HG03378 (cell line): ENCODE measurements around the gene KLHL21.

Source experiments
- ATAC-seq: cut with Tn5 transposase; IDR thresholded peaks from one replicate; pipeline ENCODE4 v1.9.1; 2021; ENCODE audit warnings: mild to moderate bottlenecking, moderate library complexity; ENCODE audit not compliant: unreplicated experiment

Gene KLHL21

GRCh38 chr1:6625584-6626149 is 23.0 kb upstream of the KLHL21 start:
- peak; percentile 12 for ATAC-seq

GRCh38 chr1:6624710-6625583 is 22.3 kb upstream of the KLHL21 start, which contains the start of gene THAP3:
TSS of gene THAP3 (plus strand) at chr1:6624868. CDS start at chr1:6625219, 351 bp downstream.
- ATAC-seq: peak; percentile 48

GRCh38 chr1:6623269-6623965 is 20.7 kb upstream of the KLHL21 start:
- no peak for ATAC-seq

GRCh38 chr1:6622396-6623152 is 19.9 kb upstream of the KLHL21 start:
- ATAC-seq: no peak

DNA sequence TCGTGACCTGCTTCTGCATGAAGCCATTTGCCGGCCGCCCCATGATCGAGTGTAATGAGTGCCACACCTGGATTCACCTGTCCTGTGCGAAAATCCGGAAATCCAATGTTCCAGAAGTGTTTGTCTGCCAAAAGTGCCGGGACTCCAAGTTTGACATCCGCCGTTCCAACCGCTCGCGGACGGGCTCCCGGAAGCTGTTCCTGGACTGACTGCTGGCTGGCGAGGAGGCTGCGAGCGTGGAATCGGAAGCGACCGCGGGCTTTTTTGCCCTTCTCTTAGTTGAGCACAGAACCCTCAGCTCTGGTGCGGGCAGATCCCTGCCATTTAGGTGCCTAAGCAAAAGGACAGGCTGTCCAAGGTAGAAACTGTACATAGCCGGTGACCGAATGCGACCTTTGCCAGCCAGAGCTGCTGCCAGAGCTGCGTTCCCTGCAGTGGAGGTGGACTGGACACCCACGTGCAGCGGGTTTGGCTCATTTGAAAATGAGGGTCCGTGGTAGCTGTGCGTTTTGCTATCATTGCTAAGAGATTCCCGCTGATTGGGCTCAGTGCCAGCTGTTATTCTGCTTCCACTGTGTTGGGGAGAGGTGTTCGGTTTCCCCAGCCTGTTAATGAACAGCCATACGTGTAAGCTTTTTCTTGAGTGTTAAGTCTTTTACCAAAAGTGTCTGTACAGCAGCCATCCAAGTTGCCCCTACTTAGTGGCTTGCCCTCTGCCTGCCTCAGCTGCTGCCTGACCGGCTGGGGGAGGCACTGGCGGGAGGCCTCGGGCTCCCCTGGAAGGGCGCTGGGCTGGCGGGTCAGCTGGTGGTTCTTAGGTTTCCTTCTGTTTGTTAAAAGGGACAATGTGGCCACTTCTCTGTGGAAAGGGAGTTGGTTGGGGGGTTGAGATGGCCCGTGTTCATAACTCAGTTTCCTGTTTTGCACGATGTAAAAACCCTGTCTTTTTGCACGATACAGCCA is 19.0 kb upstream of the KLHL21 start:
- no peak for ATAC-seq

DNA sequence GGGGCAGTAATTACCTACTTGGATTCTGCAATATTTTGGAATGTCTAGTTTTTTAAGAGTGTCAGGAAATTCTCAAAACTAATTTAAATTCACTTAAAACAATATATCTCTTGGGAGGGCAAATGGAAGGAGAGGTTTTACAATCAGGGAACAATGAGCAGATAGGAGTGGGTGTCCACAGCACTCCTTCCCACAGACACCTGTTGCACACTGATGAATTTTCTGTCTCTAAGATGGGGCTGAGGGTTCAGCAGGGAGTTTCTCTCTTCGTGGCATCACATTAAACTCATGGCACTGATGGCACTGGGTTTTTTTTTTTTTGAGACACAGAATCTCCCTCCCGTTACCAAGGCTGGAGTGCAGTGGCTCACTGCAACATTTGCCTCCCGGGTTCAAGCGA is 16.4 kb upstream of the KLHL21 start:
- ATAC-seq: no peak

DNA sequence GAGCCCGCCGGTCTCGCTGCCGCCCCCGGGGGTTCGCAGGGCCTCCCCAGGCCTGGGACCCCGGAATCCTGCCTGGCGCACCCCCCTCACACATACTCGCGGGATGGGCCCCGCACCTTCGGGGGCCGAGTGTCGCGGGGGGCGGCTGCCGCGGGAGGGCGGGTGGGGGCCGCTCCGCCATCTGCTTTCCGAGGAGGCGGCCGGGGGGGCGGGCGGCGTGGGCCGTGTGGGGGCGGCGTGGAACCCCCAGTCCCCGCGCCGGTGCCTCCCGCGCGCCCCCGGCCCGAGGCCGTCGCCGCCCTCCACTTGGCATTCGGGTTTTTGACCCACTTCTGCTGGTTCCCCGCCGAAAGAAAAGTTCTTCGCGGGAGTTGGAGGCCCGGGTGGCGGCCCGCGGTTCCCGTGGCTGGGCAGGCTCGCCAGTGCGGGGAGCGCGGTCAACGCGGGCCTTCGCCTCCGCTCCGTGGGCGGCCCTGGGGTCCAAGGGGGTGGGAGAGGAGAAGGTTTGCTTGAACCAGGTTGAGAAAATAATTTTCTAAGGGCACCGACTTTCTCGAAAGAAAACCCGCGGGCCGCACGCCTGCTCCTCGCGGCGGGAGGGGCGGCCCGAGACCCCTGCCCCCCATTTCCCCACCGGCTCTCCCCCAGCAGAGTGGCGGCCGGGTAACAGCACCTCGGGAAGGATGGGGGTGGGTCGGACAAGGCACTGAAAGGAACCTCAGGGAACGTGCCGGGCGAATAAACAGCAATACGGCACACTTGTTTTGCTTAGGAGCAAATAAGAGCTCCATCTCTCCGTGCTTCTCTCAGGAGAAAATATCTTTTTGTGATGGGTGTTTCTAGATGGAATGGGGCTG is 12.5 kb upstream of the KLHL21 start:
- ATAC-seq: no peak

DNA sequence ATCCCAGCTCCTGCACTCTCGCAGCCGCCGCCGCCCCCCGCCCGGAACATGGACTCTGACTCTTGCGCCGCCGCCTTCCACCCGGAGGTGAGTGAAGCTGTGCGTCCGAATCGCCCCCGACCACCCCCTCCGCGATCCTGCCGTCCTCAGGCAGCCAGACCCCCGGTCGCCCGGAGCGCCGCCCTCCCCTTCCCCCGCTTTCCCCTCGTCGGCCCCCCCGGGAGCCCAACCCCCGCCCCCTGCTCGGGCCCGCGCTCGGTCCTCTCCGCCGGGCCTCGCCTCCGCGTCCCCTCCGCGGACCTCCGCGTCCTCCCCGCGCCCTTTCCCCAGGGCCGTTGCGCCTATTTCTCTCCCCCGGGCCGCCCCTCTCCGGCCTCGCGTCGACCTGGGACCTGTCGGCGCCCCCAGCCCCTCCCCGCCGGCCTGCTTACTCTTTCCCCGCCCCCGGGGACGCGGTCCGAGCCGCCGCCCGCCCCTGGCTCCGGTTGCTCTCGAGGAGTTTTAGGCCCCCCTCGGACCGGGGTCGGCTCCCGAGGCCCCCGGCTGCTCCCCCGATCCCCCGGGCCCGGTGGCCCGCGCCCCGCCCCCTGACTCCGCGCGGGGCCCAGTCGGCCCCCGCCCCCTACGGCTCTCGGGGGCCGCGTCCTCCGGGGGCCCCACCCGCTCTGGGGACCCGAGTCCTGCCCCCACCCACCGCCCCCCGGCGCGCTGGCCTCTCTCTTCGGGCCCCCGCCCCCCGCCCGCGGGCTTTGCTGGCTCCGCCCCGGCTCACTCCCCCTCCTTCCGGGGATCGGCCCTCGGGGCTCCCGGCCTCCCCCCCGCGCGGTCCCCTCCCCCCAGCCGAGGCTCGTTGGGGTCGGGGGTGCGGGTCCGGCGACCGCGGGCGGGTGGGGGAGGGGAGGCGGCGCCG is 11.6 kb upstream of the KLHL21 start:
- no peak for ATAC-seq

DNA sequence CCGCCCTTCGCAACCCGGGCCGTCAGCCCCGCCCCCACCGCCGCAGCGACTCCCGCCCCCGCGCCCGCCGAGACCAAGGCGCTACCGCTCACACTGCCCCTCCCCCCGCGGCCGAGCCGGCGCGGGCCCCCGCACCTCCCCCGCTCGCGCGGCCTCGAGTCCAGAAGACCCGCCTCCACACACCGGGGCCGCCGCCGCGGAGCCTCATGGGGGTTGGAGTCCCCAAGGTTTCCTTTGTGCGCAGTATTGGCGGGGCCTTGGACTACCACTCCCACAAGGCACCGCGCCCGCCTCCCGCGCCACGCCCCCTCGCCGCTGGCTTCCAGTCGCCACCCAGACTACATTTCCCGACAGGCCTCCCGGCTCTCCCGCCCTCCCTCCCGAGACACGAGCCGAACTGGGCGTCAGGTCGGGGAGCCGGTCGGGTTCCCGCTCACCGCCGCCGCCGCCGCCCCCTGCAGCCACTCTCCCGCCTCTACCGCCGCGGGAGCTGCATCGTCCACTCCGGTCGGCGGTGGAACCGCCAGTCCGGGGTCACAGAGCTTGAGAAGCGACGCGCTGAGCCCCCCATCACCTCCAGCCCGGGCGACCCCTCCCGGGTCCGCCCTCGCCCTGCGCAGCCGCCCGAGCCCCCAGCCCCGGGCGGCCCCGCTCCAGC is 10.8 kb upstream of the KLHL21 start, which contains the start of gene PHF13:
Gene PHF13 (plus strand): TSS at position 371 of the 658 bp plus-strand sequence. CDS start 336 bp downstream, outside the sequence.
- ATAC-seq: peak; percentile 80

- peak; percentile 21 for ATAC-seq
Measured at GRCh38 chr1:6612641-6613360, 10.1 kb upstream of the KLHL21 start.

- ATAC-seq: no peak
Measured at GRCh38 chr1:6603915-6604558, 1.4 kb upstream of the KLHL21 start.

DNA sequence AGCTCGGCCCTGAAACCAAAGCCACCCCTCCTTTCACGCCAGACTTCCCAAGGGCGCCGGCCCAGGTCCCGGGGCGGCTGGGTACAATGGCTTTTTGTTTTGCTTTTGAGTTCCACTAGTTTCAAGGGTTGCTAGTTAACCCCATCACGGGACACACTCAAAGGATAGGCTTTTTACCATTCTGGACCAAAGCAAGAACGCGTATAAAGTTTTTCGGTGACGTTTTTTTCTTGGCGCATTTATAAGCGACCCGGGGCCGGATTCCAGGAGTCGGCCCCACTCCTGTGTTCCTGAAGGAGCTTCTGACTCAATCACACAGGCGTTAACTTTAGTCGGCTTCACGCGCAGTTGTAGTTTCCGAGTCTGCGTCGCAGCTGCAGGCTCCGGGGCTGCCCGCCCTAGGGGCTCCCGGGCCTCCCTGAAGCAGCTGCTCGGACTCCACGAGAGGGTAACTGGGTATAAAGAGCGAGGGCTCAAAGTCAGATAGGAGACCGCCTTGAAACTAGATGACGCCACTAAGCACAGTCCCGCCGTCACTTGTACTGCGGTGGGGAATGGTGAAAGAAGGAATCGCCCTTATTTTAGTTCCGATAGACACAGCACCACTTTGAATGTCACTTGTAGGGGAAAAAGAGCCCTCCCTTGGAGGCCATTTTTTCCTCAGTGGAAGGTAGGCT is 707 bp upstream of the KLHL21 start:
- ATAC-seq: peak; percentile 16

DNA sequence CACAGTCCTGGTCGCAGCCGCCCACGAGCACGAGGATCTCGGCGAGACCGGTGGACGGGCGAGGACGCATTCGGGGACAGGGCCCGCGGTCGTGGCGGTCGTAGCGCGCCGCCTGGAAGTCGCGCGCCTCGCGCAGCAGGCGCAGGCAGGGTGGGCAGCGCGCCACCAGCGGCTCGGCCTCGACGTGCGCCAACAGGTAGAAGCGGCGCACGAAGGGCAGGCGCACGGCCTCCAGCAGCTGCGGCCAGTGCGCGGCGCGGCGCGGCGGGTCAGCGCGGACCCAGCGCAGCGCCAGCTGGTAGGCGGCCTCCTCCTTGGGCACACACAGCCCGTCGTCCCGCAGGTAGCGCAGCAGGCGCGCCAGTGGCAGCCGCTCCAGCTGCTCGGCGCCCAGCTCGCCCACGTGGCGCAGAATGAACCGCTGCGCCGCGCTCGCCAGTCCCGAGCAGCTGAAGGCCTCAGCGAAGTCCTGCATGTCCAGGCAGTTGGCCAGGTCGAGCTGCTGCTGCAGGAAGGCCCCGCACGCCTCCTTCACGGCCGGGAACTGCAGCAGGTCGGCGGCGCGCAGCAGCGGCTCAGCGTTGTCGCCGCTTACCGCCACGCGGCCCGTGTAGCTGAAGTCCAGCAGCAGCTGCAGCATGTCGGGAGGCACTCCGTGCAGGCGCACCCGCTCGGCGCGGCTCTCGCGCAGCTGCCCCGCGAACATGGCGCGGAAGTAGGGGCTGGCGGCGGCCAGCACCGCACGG is 573 bp downstream of the KLHL21 start:
- ATAC-seq: peak; percentile 3

DNA sequence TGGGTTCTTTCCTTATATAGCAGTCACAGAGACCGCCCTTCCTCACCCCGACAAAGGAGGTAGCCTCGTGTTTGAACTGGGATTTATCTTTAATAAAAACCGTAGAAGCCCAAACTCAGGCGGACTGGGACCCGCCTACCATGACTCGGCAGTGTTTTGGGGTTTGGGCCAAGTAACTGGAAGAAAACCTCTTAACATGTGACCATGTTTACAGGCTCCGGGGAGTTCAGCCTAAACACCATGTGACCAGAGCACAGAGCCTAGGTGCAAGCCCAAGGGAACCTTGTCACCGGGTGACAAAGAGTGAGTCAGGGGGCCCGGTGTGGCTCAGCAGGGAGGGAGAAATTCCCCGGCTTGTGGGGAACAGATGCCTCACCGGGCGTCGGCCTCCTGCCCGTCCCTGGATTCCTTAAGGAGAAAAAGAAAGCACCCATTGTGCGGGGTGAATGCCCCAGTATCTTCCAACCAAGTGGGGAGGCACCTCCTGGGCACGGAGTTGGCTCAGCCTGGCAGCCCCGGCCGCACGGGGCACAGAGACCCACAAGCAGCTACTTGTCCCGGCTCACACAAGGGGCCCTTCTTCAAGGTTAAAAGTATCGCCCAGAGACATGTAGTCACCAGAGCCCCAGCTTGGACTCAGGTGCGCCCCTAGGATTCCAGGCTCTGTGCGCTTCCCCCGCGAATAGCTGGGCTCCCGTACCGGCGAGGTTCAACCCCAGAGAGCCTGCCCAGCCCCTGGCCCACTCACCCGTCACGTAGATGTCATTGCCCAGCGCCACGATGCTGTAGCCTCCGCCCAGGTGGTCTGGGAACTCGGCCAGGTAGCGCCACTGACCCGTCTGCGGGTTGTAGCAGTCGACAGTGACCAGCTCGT is 1.4 kb downstream of the KLHL21 start:
- peak; percentile 37 for ATAC-seq
